ENCODE results near the gene GLIS2. TPM values are rescaled to one million over a fixed set of nuclear protein-coding genes. Genes with fewer than 3 reads are reported as not detected.
A peak's percentile ranks its signal among the peaks of the same experiment; 100 is the strongest.

Gene GLIS2
- polyA plus RNA-seq, 2 of the 4 experiments (the other 2 are of a cell fraction): 5.5 to 15.8 TPM

DNA sequence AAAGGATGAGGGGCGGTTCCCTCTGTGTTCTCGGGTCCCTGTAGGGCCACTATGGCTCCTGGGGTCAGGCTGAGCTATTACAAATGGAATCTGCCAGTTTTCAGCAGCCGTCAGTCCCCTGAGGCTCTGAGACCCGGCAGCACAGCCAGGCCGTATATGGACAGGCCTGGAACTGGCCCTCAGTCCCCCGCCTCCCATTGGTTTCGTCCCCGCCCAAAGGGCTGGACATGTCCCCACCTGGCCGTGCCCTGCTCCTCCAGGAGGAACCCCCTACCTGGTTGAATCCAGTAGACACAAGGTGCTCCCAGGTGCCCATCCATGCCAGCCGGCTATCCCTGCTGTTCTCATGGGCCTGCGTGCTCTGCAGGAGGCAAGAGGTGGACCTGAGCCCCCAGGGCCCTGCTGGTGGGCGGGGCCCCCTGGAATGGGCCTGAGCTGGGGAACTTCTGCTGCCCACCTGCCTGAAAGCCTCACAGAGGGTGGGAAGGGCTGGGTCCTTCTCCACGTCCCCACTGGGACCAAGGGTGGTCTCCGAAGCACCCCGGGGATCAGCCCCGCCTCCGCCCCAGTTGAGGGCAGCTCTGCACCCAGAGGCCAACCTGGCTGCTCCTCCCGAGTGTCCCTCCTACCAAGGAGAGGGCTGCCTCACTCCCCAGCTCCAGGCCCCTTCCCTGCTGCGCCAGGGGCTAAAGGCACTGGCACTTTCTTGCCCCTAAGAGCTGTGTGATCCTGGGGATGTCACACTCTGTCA is 72.6 kb downstream of the GLIS2 start:
- 65% methylated on average over 12 of the region's 19 CpGs for WGBS (ENCODE audit: missing lambda C conversion rate)
- POLR2A ChIA-PET: no interaction called here
- H3K4me1 ChIP-seq: peaks cover 19% of the 10 kb centered on the region; the same call in 2 of the 3 replicates
- H3K4me3 ChIP-seq: no peak overlapping the region
- no peaks in the 10 kb centered on the region for H3K9me3 ChIP-seq
- FAIRE-seq (no peak), ATAC-seq (no peak), DNase-seq (ENCODE audit: low read depth in 1 of 2, low spot score in 1 of 2) (no peak)
- TF ChIP-seq, protein P1, sequence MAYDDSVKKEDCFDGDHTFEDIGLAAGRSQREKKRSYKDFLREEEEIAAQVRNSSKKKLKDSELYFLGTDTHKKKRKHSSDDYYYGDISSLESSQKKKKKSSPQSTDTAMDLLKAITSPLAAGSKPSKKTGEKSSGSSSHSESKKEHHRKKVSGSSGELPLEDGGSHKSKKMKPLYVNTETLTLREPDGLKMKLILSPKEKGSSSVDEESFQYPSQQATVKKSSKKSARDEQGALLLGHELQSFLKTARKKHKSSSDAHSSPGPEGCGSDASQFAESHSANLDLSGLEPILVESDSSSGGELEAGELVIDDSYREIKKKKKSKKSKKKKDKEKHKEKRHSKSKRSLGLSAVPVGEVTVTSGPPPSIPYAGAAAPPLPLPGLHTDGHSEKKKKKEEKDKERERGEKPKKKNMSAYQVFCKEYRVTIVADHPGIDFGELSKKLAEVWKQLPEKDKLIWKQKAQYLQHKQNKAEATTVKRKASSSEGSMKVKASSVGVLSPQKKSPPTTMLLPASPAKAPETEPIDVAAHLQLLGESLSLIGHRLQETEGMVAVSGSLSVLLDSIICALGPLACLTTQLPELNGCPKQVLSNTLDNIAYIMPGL (CRISPR knock-in tag; IDR thresholded peaks at IDR 0.05; ENCODE audit: borderline replicate concordance): no peak
- TF ChIP-seq POLR2AphosphoS2 (conservative IDR thresholded peaks at IDR 0.05; ENCODE audit: low read length) (no peak), EP300 (IDR thresholded peaks at IDR 0.05) (no peak), RARB (CRISPR knock-in tag; IDR thresholded peaks at IDR 0.05) (no peak), FOXS1 (CRISPR knock-in tag; IDR thresholded peaks at IDR 0.05) (no peak), TFCP2L1 (CRISPR knock-in tag; IDR thresholded peaks at IDR 0.05) (no peak), EHF (CRISPR knock-in tag; IDR thresholded peaks at IDR 0.05) (no peak)
- TF ChIP-seq, protein P2, sequence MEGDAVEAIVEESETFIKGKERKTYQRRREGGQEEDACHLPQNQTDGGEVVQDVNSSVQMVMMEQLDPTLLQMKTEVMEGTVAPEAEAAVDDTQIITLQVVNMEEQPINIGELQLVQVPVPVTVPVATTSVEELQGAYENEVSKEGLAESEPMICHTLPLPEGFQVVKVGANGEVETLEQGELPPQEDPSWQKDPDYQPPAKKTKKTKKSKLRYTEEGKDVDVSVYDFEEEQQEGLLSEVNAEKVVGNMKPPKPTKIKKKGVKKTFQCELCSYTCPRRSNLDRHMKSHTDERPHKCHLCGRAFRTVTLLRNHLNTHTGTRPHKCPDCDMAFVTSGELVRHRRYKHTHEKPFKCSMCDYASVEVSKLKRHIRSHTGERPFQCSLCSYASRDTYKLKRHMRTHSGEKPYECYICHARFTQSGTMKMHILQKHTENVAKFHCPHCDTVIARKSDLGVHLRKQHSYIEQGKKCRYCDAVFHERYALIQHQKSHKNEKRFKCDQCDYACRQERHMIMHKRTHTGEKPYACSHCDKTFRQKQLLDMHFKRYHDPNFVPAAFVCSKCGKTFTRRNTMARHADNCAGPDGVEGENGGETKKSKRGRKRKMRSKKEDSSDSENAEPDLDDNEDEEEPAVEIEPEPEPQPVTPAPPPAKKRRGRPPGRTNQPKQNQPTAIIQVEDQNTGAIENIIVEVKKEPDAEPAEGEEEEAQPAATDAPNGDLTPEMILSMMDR (IDR thresholded peaks at IDR 0.05): no peak
- TF ChIP-seq, protein P3, sequence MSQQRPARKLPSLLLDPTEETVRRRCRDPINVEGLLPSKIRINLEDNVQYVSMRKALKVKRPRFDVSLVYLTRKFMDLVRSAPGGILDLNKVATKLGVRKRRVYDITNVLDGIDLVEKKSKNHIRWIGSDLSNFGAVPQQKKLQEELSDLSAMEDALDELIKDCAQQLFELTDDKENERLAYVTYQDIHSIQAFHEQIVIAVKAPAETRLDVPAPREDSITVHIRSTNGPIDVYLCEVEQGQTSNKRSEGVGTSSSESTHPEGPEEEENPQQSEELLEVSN (IDR thresholded peaks at IDR 0.05; ENCODE audit: borderline replicate concordance, low read depth): no peak
- TF ChIP-seq, protein P4, sequence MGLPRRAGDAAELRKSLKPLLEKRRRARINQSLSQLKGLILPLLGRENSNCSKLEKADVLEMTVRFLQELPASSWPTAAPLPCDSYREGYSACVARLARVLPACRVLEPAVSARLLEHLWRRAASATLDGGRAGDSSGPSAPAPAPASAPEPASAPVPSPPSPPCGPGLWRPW (IDR thresholded peaks at IDR 0.05): no peak
- H3K4me2 ChIP-seq: no peak overlapping the region
- peak overlapping the region in 1 of 2 experiments; percentile 21; a peak in 1 of 6 replicates for H3K27ac ChIP-seq
- CTCF ChIA-PET: interaction anchor here (0.9 to 32.6 kb wide), 8 partner anchors 9 to 450 kb away, joined by 3 to 833 read pairs (median 4); partner anchors contain the start of gene VASN

Other genes with a start within 250 kb of the GLIS2 start
- 6.2 and 6.9 TPM in 2 replicates for gene ADCY9, start 199.6 kb upstream of the GLIS2 start, polyA plus RNA-seq (2011; rRNA removed)
- 7.6 to 9.4 TPM (median 8.7 TPM) in 3 replicates for gene ADCY9, start 199.6 kb upstream of the GLIS2 start, polyA plus RNA-seq (2017; fragmentation: RNase III; extraction: RNeasy Plus Mini Kit Qiagen cat#74134 plus additional on column Dnase treatment)
- not detected in 2 replicates for gene SRL, start 74.0 kb upstream of the GLIS2 start, polyA plus RNA-seq (2011; rRNA removed)
- gene SRL, start 74.0 kb upstream of the GLIS2 start, polyA plus RNA-seq (2017; fragmentation: RNase III; extraction: RNeasy Plus Mini Kit Qiagen cat#74134 plus additional on column Dnase treatment): 0.03 to 0.05 TPM (median 0.03 TPM) in 3 replicates
- gene TFAP4, start 43.0 kb upstream of the GLIS2 start, polyA plus RNA-seq (2011; rRNA removed): 7.0 and 7.2 TPM in 2 replicates
- 13.6 to 15.7 TPM (median 14.7 TPM) in 3 replicates for gene TFAP4, start 43.0 kb upstream of the GLIS2 start, polyA plus RNA-seq (2017; fragmentation: RNase III; extraction: RNeasy Plus Mini Kit Qiagen cat#74134 plus additional on column Dnase treatment)
- gene PAM16, start 35.3 kb downstream of the GLIS2 start, polyA plus RNA-seq (2011; rRNA removed): 42.5 and 55.1 TPM in 2 replicates
- 58.7 to 64.3 TPM (median 59.1 TPM) in 3 replicates for gene PAM16, start 35.3 kb downstream of the GLIS2 start, polyA plus RNA-seq (2017; fragmentation: RNase III; extraction: RNeasy Plus Mini Kit Qiagen cat#74134 plus additional on column Dnase treatment)
- 2.0 and 2.3 TPM in 2 replicates for gene VASN, start 55.8 kb downstream of the GLIS2 start, polyA plus RNA-seq (2011; rRNA removed)
- gene VASN, start 55.8 kb downstream of the GLIS2 start, polyA plus RNA-seq (2017; fragmentation: RNase III; extraction: RNeasy Plus Mini Kit Qiagen cat#74134 plus additional on column Dnase treatment): 4.0 to 4.7 TPM (median 4.2 TPM) in 3 replicates
- 5.7 and 6.0 TPM in 2 replicates for gene CORO7, start 100.5 kb downstream of the GLIS2 start, polyA plus RNA-seq (2011; rRNA removed)
- 11.1 to 12.6 TPM (median 11.9 TPM) in 3 replicates for gene CORO7, start 100.5 kb downstream of the GLIS2 start, polyA plus RNA-seq (2017; fragmentation: RNase III; extraction: RNeasy Plus Mini Kit Qiagen cat#74134 plus additional on column Dnase treatment)
- gene DNAJA3, start 109.8 kb downstream of the GLIS2 start, polyA plus RNA-seq (2011; rRNA removed): 70.9 and 77.2 TPM in 2 replicates
- gene DNAJA3, start 109.8 kb downstream of the GLIS2 start, polyA plus RNA-seq (2017; fragmentation: RNase III; extraction: RNeasy Plus Mini Kit Qiagen cat#74134 plus additional on column Dnase treatment): 64.6 to 71.6 TPM (median 66.0 TPM) in 3 replicates
- gene NMRAL1, start 158.6 kb downstream of the GLIS2 start, polyA plus RNA-seq (2011; rRNA removed): 36.3 and 36.4 TPM in 2 replicates
- 47.4 to 55.8 TPM (median 48.8 TPM) in 3 replicates for gene NMRAL1, start 158.6 kb downstream of the GLIS2 start, polyA plus RNA-seq (2017; fragmentation: RNase III; extraction: RNeasy Plus Mini Kit Qiagen cat#74134 plus additional on column Dnase treatment)
- gene HMOX2, start 160.3 kb downstream of the GLIS2 start, polyA plus RNA-seq (2011; rRNA removed): 35.4 and 37.3 TPM in 2 replicates
- gene HMOX2, start 160.3 kb downstream of the GLIS2 start, polyA plus RNA-seq (2017; fragmentation: RNase III; extraction: RNeasy Plus Mini Kit Qiagen cat#74134 plus additional on column Dnase treatment): 47.7 to 49.6 TPM (median 49.5 TPM) in 3 replicates
- gene CDIP1, start 222.7 kb downstream of the GLIS2 start, polyA plus RNA-seq (2011; rRNA removed): 3.7 and 4.4 TPM in 2 replicates
- 7.8 to 8.4 TPM (median 8.3 TPM) in 3 replicates for gene CDIP1, start 222.7 kb downstream of the GLIS2 start, polyA plus RNA-seq (2017; fragmentation: RNase III; extraction: RNeasy Plus Mini Kit Qiagen cat#74134 plus additional on column Dnase treatment)
- gene C16orf96, start 240.3 kb downstream of the GLIS2 start, polyA plus RNA-seq (2011; rRNA removed): 0.03 TPM in 1 of 2 replicates, not detected in the other
- gene C16orf96, start 240.3 kb downstream of the GLIS2 start, polyA plus RNA-seq (2017; fragmentation: RNase III; extraction: RNeasy Plus Mini Kit Qiagen cat#74134 plus additional on column Dnase treatment): 0.01 to 0.03 TPM in 2 of 3 replicates, not detected in the other

Measured in A549 (cell line).